ENCODE data around the gene DLG5. TPM values are rescaled to one million over a fixed set of nuclear protein-coding genes. Genes with fewer than 3 reads are reported as not detected.

DLG5 gene
- total RNA-seq, 1 donor: 39.7 TPM

- TF ChIP-seq CTCF (IDR thresholded peaks at IDR 0.05; ENCODE audit: insufficient read depth, low read depth, low read length): no peak
- H3K4me3 ChIP-seq (ENCODE audit: low read depth, low read length): no peak overlapping the region
- DNase-seq (ENCODE audit: low read depth): peak; percentile 41
Measured at GRCh38 chr10:77857272-77857671, 69.3 kb downstream of the DLG5 start.

GRCh38 chr10:77856566-77856965 is 70.0 kb downstream of the DLG5 start:
- DNase-seq (ENCODE audit: low read depth): no peak
- no peak overlapping the region for H3K4me3 ChIP-seq (ENCODE audit: low read depth, low read length)
- no peak for TF ChIP-seq CTCF (IDR thresholded peaks at IDR 0.05; ENCODE audit: insufficient read depth, low read depth, low read length)

GRCh38 chr10:77855404-77856155 is 71.0 kb downstream of the DLG5 start:
- no peak for DNase-seq (ENCODE audit: low read depth)
- no peak overlapping the region for H3K4me3 ChIP-seq (ENCODE audit: low read depth, low read length)
- TF ChIP-seq CTCF (IDR thresholded peaks at IDR 0.05; ENCODE audit: insufficient read depth, low read depth, low read length): no peak

GRCh38 chr10:77854115-77854514 is 72.4 kb downstream of the DLG5 start:
- no peak overlapping the region for H3K4me3 ChIP-seq (ENCODE audit: low read depth, low read length)
- TF ChIP-seq CTCF (IDR thresholded peaks at IDR 0.05; ENCODE audit: insufficient read depth, low read depth, low read length): no peak
- no peak for DNase-seq (ENCODE audit: low read depth)

- no peak for TF ChIP-seq CTCF (IDR thresholded peaks at IDR 0.05; ENCODE audit: insufficient read depth, low read depth, low read length)
- no peak for DNase-seq (ENCODE audit: low read depth)
- H3K4me3 ChIP-seq (ENCODE audit: low read depth, low read length): no peak overlapping the region
Measured at GRCh38 chr10:77853256-77853655, 73.3 kb downstream of the DLG5 start.

GRCh38 chr10:77850620-77851231 is 75.8 kb downstream of the DLG5 start:
- TF ChIP-seq CTCF (IDR thresholded peaks at IDR 0.05; ENCODE audit: insufficient read depth, low read depth, low read length): no peak
- H3K4me3 ChIP-seq (ENCODE audit: low read depth, low read length): no peak overlapping the region

More at GRCh38 chr10:77850620-77851231, 75.8 kb downstream of the DLG5 start:
- no peak for DNase-seq (ENCODE audit: low read depth)

Data from fibroblast of villous mesenchyme (primary cell).